A172 (cell line): ENCODE measurements around the gene ZNF511. TPM values are rescaled to one million over a fixed set of nuclear protein-coding genes. Genes with fewer than 3 reads are reported as not detected.
"Not testable (repeated sequence)": the region's sequence is repeated elsewhere in the genome, so short reads cannot be mapped to it uniquely, and the experiment has no call there.

Experiments
- DNase-seq: peaks from one replicate; pipeline ENCODE4 v3.0.0-alpha.2; 2015; ENCODE audit warnings: low spot score
- total RNA-seq: library from RNA; depleted of rRNA; stranded (reverse); fragments of >200 nt; shearing (Covaris generic); gene quantifications from 2 replicates; pipeline ENCODE4 v1.2.3, GENCODE V29; 2014; rRNA removed

Gene ZNF511
- 13.4 and 26.6 TPM in 2 replicates for total RNA-seq

GRCh38 chr10:133308421-133309099 lies at the start of gene ZNF511, which contains the start of gene TUBGCP2:
ZNF511 (plus strand) TSS chr10:133308914; CDS start chr10:133308944, 30 bp downstream.
TUBGCP2 (minus strand) TSS chr10:133308872; CDS start chr10:133302941, 5,931 bp downstream.
- peak; percentile 44 for DNase-seq

GRCh38 chr10:133259602-133259989 lies 49.1 kb upstream of the ZNF511 start:
- peak; percentile 38 for DNase-seq

- DNase-seq: peak; percentile 37
Observed at GRCh38 chr10:133260895-133261725, 47.6 kb upstream of the ZNF511 start.

GRCh38 chr10:133261726-133262325 lies 46.9 kb upstream of the ZNF511 start:
- peak; percentile 22 for DNase-seq

GRCh38 chr10:133262696-133263095 lies 46.0 kb upstream of the ZNF511 start:
- no peak for DNase-seq

GRCh38 chr10:133263674-133264073 lies 45.0 kb upstream of the ZNF511 start:
- DNase-seq: no peak

- peak; percentile 16 for DNase-seq
Observed at GRCh38 chr10:133264461-133264860, 44.3 kb upstream of the ZNF511 start.

- DNase-seq: not testable (repeated sequence)
Observed at GRCh38 chr10:133265052-133265451, 43.7 kb upstream of the ZNF511 start.

- DNase-seq: no peak
Observed at GRCh38 chr10:133266056-133266795, 42.5 kb upstream of the ZNF511 start.

- DNase-seq: no peak
Observed at GRCh38 chr10:133267293-133267692, 41.4 kb upstream of the ZNF511 start.

GRCh38 chr10:133267829-133268228 lies 40.9 kb upstream of the ZNF511 start:
- DNase-seq: no peak

- no peak for DNase-seq
Observed at GRCh38 chr10:133268532-133268931, 40.2 kb upstream of the ZNF511 start.

GRCh38 chr10:133269367-133269766 lies 39.3 kb upstream of the ZNF511 start:
- no peak for DNase-seq

- no peak for DNase-seq
Observed at GRCh38 chr10:133270204-133270603, 38.5 kb upstream of the ZNF511 start.

GRCh38 chr10:133270773-133271297 lies 37.9 kb upstream of the ZNF511 start:
- DNase-seq: no peak

- DNase-seq: no peak
Observed at GRCh38 chr10:133271521-133272300, 37.0 kb upstream of the ZNF511 start.

- DNase-seq: no peak
Observed at GRCh38 chr10:133272301-133272963, 36.3 kb upstream of the ZNF511 start.

GRCh38 chr10:133272964-133273420 lies 35.7 kb upstream of the ZNF511 start:
- no peak for DNase-seq

- no peak for DNase-seq
Observed at GRCh38 chr10:133273534-133274143, 35.1 kb upstream of the ZNF511 start.
